ENCODE results near the gene WDCP. TPM values are rescaled to one million over a fixed set of nuclear protein-coding genes. Genes with fewer than 3 reads are reported as not detected.

The WDCP gene
- total and polyA plus RNA-seq, 2 donors (not counting 3 experiments of a cell fraction or from before 2014, with no cell fraction given): 9.6 to 15.4 TPM

GRCh38 chr2:24075915-24076848 is 29.0 kb upstream of the WDCP start, which contains the start of gene SF3B6:
Gene SF3B6, minus strand, starts transcription at chr2:24076326. Its CDS starts 97 bp downstream, at chr2:24076229.
- intact Hi-C loops (cut with micrococcal nuclease) (loop anchor here (1.0 to 2.0 kb wide), 5 partner anchors 8 to 149 kb away; partner anchors contain the start of genes ATAD2B, TP53I3 and WDCP), dilution Hi-C loops (cut with MboI; ENCODE audit: extremely low pct_ligation_motif_present, low sequenced_read_pairs) (no loop called here)
- Histone ChIP-seq H3K9ac (replicated peaks; ENCODE audit: extremely low read depth, insufficient read depth, low read length) (peak within 1 kb of the TSS; percentile 90), H3K79me2 (ENCODE audit: control insufficient read depth, insufficient read depth, low read length) (peaks cover 34% of the 10 kb centered on the region), H2AFZ (ENCODE audit: low read depth, low read length) (peak within 1 kb of the TSS; percentile 69), H3K4me3 (replicated peaks in 1 of 3; ENCODE audit: insufficient read depth in 1 of 3, low read depth in 1 of 3, low read length in 3 of 3) (peak within 1 kb of the TSS; percentile 79 to 92 (median 87)), H3K9me3 (replicated peaks; ENCODE audit: control insufficient read depth, insufficient read depth, low read length) (no peaks in the 10 kb centered on the region), H3K4me2 (ENCODE audit: insufficient read depth, low read length) (peak within 1 kb of the TSS; percentile 74), H4K20me1 (replicated peaks; ENCODE audit: control insufficient read depth, extremely low read depth, insufficient read depth, low read length) (no peaks in the 10 kb centered on the region), H3K9me1 (replicated peaks; ENCODE audit: control insufficient read depth, extremely low read depth, insufficient read depth, low read length) (no peaks in the 10 kb centered on the region), H3K36me3 (ENCODE audit: control insufficient read depth in 2 of 2, extremely low read depth in 1 of 2, insufficient read depth in 2 of 2, low read length in 2 of 2) (peaks cover 7 to 12% of the 10 kb centered on the region in 2 experiments), H3K27ac (ENCODE audit: insufficient read depth, low read depth, low read length) (peak within 1 kb of the TSS; percentile 18), H3K27me3 (ENCODE audit: control insufficient read depth in 2 of 2, insufficient read depth in 2 of 2, low read length in 2 of 2) (no peaks in the 10 kb centered on the region), H3K4me1 (ENCODE audit: control insufficient read depth, extremely low read depth, insufficient read depth, low read length) (peaks cover 12% of the 10 kb centered on the region)
- POLR2A ChIA-PET: interaction anchor here (0.6 to 1.9 kb wide), 5 partner anchors 8 to 149 kb away, joined by 3 to 8 read pairs (median 5); partner anchors contain the start of genes MFSD2B, TP53I3 and WDCP
- TSS peak; percentile 72 for BruUV-seq (replicated peaks)
- DNase-seq (ENCODE audit: low read depth, low spot score) (peak; percentile 98), FAIRE-seq (peak; percentile 97)
- CTCF ChIA-PET: interaction anchor here (0.6 to 2.0 kb wide), 7 partner anchors 9 to 283 kb away, joined by 3 to 15 read pairs (median 6); partner anchors contain the start of genes ATAD2B, TP53I3 and WDCP
- peak; percentile 12 for TF ChIP-seq FOS (IDR thresholded peaks at IDR 0.05; ENCODE audit: borderline replicate concordance, insufficient read depth, low read length)
- peak; percentile 69 for TF ChIP-seq POLR2AphosphoS5 (IDR thresholded peaks at IDR 0.05; ENCODE audit: insufficient read depth, low read depth, low read length)
- TF ChIP-seq POLR2A (IDR thresholded peaks at IDR 0.05; ENCODE audit: low read depth, low read length): peak; percentile 79
- no peak for TF ChIP-seq EZH2 (IDR thresholded peaks at IDR 0.05; ENCODE audit: borderline replicate concordance, low read depth, low read length, severe bottlenecking)

DNA sequence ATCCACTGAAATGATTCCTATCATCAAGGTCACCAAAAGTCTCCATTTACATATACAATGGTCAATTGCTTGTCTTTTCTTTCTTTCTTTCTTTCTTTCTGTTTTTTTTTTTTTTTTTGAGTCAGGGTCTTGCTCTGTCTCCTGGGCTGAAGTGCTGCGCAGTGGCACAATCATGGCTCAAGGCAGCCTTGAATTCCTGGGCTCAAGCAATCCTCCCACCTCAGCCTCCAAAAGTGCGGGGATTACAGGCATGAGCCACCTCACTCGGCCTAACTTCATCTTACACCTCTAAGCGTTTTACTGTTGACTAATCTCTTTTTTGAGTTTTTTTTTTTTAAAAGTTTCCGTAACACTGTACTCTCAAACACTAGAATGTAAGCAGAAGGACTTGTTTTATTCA is 28.1 kb upstream of the WDCP start:
- TF ChIP-seq MAX (IDR thresholded peaks at IDR 0.05; ENCODE audit: insufficient read depth, insufficient read length): no peak
- no peak for TF ChIP-seq POLR2A (IDR thresholded peaks at IDR 0.05; ENCODE audit: low read depth, low read length)
- no peak for TF ChIP-seq MYC (IDR thresholded peaks at IDR 0.05; ENCODE audit: low read depth, low read length)
- Histone ChIP-seq H2AFZ (ENCODE audit: low read depth, low read length) (no peak overlapping the region), H3K9me3 (replicated peaks; ENCODE audit: control insufficient read depth, insufficient read depth, low read length) (no peaks in the 10 kb centered on the region), H3K36me3 (ENCODE audit: control insufficient read depth in 2 of 2, extremely low read depth in 1 of 2, insufficient read depth in 2 of 2, low read length in 2 of 2) (peaks cover 4 to 12% of the 10 kb centered on the region in 2 experiments), H3K79me2 (ENCODE audit: control insufficient read depth, insufficient read depth, low read length) (peaks cover 36% of the 10 kb centered on the region), H3K9ac (replicated peaks; ENCODE audit: extremely low read depth, insufficient read depth, low read length) (peak overlapping the region; percentile 90), H3K4me1 (ENCODE audit: control insufficient read depth, extremely low read depth, insufficient read depth, low read length) (peaks cover 12% of the 10 kb centered on the region), H3K27ac (ENCODE audit: insufficient read depth, low read depth, low read length) (no peak overlapping the region), H3K9me1 (replicated peaks; ENCODE audit: control insufficient read depth, extremely low read depth, insufficient read depth, low read length) (no peaks in the 10 kb centered on the region), H3K4me3 (replicated peaks in 1 of 3; ENCODE audit: insufficient read depth in 1 of 3, low read depth in 1 of 3, low read length in 3 of 3) (peak overlapping the region; percentile 65 to 87 (median 79)), H3K27me3 (ENCODE audit: control insufficient read depth in 2 of 2, insufficient read depth in 2 of 2, low read length in 2 of 2) (no peaks in the 10 kb centered on the region), H3K4me2 (ENCODE audit: insufficient read depth, low read length) (peak overlapping the region; percentile 71), H4K20me1 (replicated peaks; ENCODE audit: control insufficient read depth, extremely low read depth, insufficient read depth, low read length) (no peaks in the 10 kb centered on the region)
- DNase-seq (ENCODE audit: low read depth, low spot score) (no peak), FAIRE-seq (no peak)
- intact Hi-C loops (cut with micrococcal nuclease): no loop called here
- CTCF ChIA-PET: no interaction called here
- BruUV-seq (replicated peaks): no TSS peak
- dilution Hi-C loops (cut with MboI; ENCODE audit: extremely low pct_ligation_motif_present, low sequenced_read_pairs): no loop called here
- POLR2A ChIA-PET: interaction anchor here (1.2 to 1.9 kb wide), 2 partner anchors 9 to 149 kb away, joined by 3 to 8 read pairs; partner anchors contain the start of genes ATAD2B and TP53I3
